ENCODE results near the gene GMDS. TPM values are rescaled to one million over a fixed set of nuclear protein-coding genes. Genes with fewer than 3 reads are reported as not detected.

Gene GMDS
- total and polyA plus RNA-seq, 2 of the 13 experiments (the other 11 are each of a cell fraction or from before 2014, with no cell fraction given): 64.4 to 112 TPM

DNA sequence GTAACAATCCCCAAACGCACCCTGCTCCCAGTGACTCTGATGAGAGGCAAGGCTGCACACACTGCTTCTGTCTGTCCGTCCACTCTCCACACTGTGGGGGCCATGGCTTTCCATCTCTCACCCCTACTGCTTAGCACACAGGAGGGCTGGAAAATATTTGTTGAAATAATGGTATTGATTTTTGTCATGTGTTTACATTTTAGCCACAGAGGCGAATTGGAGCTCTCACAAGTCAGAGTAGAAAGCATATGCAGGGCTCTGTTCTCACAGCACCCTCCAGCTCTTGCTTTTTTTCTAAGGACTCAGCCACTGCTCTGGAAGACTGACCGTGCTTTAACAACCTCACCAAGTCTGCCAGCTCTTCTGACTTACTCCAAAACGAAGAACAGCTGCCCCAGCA lies 273.8 kb downstream of the GMDS start (continued):
- TF ChIP-seq, protein P1, sequence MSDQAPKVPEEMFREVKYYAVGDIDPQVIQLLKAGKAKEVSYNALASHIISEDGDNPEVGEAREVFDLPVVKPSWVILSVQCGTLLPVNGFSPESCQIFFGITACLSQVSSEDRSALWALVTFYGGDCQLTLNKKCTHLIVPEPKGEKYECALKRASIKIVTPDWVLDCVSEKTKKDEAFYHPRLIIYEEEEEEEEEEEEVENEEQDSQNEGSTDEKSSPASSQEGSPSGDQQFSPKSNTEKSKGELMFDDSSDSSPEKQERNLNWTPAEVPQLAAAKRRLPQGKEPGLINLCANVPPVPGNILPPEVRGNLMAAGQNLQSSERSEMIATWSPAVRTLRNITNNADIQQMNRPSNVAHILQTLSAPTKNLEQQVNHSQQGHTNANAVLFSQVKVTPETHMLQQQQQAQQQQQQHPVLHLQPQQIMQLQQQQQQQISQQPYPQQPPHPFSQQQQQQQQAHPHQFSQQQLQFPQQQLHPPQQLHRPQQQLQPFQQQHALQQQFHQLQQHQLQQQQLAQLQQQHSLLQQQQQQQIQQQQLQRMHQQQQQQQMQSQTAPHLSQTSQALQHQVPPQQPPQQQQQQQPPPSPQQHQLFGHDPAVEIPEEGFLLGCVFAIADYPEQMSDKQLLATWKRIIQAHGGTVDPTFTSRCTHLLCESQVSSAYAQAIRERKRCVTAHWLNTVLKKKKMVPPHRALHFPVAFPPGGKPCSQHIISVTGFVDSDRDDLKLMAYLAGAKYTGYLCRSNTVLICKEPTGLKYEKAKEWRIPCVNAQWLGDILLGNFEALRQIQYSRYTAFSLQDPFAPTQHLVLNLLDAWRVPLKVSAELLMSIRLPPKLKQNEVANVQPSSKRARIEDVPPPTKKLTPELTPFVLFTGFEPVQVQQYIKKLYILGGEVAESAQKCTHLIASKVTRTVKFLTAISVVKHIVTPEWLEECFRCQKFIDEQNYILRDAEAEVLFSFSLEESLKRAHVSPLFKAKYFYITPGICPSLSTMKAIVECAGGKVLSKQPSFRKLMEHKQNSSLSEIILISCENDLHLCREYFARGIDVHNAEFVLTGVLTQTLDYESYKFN (CRISPR knock-in tag; conservative IDR thresholded peaks at IDR 0.05): 0 out of 2 replicates have a peak, but pooled peaks have one; percentile 29
- TF ChIP-seq POGZ (CRISPR knock-in tag; IDR thresholded peaks at IDR 0.05): 0 out of 2 replicates have a peak, but pooled peaks have one; percentile 35

DNA sequence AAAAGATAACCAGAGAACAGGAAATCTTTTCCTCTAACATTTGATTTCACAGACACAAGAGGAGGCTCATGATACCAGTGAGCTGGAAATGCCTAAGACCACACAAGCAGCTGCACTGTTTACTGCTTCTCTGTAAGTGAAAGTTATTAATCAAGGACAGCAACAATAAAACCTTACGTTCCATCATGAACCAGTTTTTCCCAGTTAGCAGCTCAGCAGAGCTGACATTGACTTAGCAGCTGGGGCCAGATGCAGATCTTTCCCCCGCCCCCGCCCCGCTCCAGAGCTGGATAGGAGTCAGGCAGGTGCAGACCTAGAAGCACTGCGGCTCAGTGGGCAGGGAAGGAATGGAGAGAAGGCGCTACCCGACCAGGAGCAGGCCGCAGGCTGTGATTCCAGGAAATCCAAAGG lies 275.2 kb downstream of the GMDS start:
- ATAC-seq (no peak), DNase-seq (ENCODE audit: low spot score) (no peak), FAIRE-seq (no peak)
- Histone ChIP-seq H2AFZ (ENCODE audit: low read length) (no peak overlapping the region), H3K4me3 (replicated peaks in 1 of 3; ENCODE audit: insufficient read depth in 1 of 3, low read depth in 2 of 3, low read length in 3 of 3) (no peak overlapping the region), H3K27ac (ENCODE audit: extremely low read length, insufficient read depth, low read length) (no peak overlapping the region), H3K4me1 (ENCODE audit: insufficient read depth, low read length) (peaks cover 17% of the 10 kb centered on the region), H3K4me2 (ENCODE audit: low read depth, low read length) (no peak overlapping the region), H4K20me1 (ENCODE audit: insufficient read depth, low read length) (peaks cover 3% of the 10 kb centered on the region; the same call in 1 of the 2 replicates), H3K79me2 (ENCODE audit: insufficient read depth, low read length) (no peaks in the 10 kb centered on the region), H3K27me3 (ENCODE audit: control insufficient read depth in 1 of 2, insufficient read depth in 2 of 2, low read length in 2 of 2) (no peaks in the 10 kb centered on the region), H3K36me3 (replicated peaks in 1 of 2; ENCODE audit: control insufficient read depth in 1 of 2, insufficient read depth in 2 of 2, low read length in 2 of 2) (peaks cover 0 to 17% of the 10 kb centered on the region in 2 experiments; a peak in 2 of 5 replicates), H3K9me3 (ENCODE audit: low read length) (no peaks in the 10 kb centered on the region), H3K9ac (ENCODE audit: insufficient read depth, low read depth, low read length) (no peak overlapping the region)
- no TSS peak for BruUV-seq (replicated peaks)
- intact Hi-C loops (cut with micrococcal nuclease; ENCODE audit: unreplicated experiment) (no loop called here), in situ Hi-C loops (cut with HindIII; ENCODE audit: extremely low pct_ligation_motif_present, low pct_unique_long_range_greater_than_20kb) (no loop called here)
- CTCF ChIA-PET (ENCODE audit: low intra/inter-chr PET ratio, low total read pairs): no interaction called here
- TF ChIP-seq STAT5B (CRISPR knock-in tag; IDR thresholded peaks at IDR 0.05) (no peak), NR2F6 (IDR thresholded peaks at IDR 0.05) (no peak), NR2F6 (CRISPR knock-in tag; IDR thresholded peaks at IDR 0.05) (no peak), MBNL3 (CRISPR knock-in tag; conservative IDR thresholded peaks at IDR 0.05) (no peak), JUNB (CRISPR knock-in tag; IDR thresholded peaks at IDR 0.05; ENCODE audit: borderline replicate concordance) (no peak), SMAD9 (CRISPR knock-in tag; IDR thresholded peaks at IDR 0.05) (no peak), ZNF766 (CRISPR knock-in tag; IDR thresholded peaks at IDR 0.05; ENCODE audit: borderline replicate concordance) (no peak), ZNF205 (CRISPR knock-in tag; IDR thresholded peaks at IDR 0.05) (no peak)
- TF ChIP-seq, protein P2, sequence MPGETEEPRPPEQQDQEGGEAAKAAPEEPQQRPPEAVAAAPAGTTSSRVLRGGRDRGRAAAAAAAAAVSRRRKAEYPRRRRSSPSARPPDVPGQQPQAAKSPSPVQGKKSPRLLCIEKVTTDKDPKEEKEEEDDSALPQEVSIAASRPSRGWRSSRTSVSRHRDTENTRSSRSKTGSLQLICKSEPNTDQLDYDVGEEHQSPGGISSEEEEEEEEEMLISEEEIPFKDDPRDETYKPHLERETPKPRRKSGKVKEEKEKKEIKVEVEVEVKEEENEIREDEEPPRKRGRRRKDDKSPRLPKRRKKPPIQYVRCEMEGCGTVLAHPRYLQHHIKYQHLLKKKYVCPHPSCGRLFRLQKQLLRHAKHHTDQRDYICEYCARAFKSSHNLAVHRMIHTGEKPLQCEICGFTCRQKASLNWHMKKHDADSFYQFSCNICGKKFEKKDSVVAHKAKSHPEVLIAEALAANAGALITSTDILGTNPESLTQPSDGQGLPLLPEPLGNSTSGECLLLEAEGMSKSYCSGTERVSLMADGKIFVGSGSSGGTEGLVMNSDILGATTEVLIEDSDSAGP (CRISPR knock-in tag; IDR thresholded peaks at IDR 0.05; ENCODE audit: borderline replicate concordance): no peak
- TF ChIP-seq, protein P3, sequence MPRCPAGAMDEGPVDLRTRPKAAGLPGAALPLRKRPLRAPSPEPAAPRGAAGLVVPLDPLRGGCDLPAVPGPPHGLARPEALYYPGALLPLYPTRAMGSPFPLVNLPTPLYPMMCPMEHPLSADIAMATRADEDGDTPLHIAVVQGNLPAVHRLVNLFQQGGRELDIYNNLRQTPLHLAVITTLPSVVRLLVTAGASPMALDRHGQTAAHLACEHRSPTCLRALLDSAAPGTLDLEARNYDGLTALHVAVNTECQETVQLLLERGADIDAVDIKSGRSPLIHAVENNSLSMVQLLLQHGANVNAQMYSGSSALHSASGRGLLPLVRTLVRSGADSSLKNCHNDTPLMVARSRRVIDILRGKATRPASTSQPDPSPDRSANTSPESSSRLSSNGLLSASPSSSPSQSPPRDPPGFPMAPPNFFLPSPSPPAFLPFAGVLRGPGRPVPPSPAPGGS (CRISPR knock-in tag; IDR thresholded peaks at IDR 0.05): no peak
- over 99% methylated on average over 8 of the region's 8 CpGs for WGBS (ENCODE audit: low lambda C conversion rate)
- POLR2A ChIA-PET: no interaction called here
